Globus pallidus (tissue), 1 donor: ENCODE data around the gene CAPZA2.
A peak's percentile ranks its signal among the peaks of the same experiment; 100 is the strongest.
"Not testable (repeated sequence)": the region's sequence is repeated elsewhere in the genome, so short reads cannot be mapped to it uniquely, and the experiment has no call there.

Experiments used
- DNase-seq: peaks from one replicate; pipeline ENCODE4 v3.0.0-alpha.2; 2015; ENCODE audit warnings: low spot score

CAPZA2 gene

DNA sequence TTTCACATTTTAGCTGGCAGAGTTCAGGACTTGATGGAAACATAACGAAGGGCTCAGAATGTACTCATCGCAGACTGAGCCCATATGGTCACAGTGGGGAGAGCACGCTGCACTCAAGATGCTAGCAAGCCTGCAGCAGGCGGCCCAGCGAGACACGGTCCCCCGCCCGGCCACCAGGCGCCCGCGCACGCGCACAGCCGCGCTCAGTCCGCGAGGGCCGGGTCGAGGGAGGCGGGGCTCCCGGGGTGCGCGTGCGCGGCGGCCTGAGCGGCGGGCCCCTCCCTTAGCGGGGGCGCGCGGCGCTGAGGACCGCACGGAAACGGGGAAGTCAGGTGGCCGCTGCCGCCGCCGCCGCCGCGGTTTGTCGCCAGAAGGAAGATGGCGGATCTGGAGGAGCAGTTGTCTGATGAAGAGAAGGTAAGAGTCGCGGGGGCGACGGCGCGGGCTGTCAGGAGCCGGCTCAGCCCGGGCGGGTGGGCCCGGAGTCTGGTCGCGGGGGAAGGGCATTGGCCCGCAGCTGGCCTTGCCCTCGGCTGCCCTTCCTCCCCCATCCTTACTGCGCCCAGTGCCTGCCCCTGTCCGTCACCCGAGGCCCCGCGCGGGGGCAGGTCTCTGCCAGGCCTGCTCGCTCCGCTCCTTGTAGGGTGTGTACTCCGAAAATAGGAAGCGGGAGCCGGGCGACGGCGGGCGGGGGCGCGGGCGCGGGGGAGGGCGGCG is at the start of gene CAPZA2:
CAPZA2 (plus strand) TSS at position 354 of the 717 bp plus-strand sequence; CDS start at position 379, 25 bp downstream.
- DNase-seq = peak; percentile 88

DNA sequence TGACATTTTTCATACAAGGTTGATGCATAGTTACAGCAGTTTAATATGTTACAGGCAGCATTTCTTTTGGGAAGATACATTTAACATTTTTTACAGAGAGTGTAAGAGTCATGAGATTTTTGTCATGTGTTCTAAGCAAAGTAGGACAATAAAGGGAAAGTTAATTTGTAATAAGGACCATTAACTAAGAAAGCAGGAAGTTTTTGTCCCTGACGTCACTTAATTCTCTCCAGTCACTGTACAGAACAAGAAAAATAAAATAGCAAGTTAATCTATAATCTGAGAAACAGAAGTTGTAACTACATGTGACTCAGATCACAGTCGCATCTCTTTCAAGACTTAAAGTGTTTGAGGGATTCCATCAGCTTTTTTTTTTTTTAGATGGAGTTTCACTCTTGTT is 49.5 kb upstream of the CAPZA2 start:
- no peak for DNase-seq

DNA sequence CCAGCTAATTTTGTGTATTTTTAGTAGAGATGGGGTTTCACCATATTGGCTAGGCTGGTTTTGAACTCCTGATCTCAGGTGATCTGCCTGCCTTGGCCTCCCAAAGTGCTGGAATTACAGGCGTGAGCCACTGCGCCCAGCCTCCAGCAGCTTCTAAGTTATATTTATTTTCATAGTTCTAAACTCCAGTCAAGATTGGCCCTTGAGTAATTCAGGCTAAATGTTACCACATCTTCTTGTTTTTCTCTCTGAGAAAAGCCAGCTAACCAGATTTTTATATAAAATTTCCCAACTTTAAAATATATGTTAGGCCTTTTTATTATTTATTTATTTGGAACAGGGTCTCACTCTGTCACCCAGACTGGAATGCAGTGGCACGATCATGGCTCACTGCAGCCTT is 49.0 kb upstream of the CAPZA2 start:
- not testable (repeated sequence) for DNase-seq

DNA sequence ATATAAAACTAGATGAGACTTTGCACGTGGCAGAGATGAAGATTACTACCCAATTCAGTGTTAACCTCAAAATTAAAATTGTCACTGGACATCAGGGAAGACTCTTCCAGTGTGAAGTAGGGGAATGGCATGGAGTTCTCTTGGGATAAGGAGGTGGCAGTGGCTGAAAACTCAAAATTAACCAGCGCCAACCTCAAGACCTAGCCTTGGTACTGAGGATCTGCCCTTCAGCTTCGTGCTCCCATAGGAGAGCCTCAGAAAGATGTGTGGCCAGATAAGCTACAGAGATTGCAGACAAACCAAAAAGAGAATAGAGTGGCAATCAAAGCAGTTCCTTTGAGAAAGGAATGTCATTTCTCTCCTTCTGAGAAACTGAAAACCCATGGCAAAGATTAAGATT is 47.3 kb upstream of the CAPZA2 start:
- DNase-seq = no peak

DNA sequence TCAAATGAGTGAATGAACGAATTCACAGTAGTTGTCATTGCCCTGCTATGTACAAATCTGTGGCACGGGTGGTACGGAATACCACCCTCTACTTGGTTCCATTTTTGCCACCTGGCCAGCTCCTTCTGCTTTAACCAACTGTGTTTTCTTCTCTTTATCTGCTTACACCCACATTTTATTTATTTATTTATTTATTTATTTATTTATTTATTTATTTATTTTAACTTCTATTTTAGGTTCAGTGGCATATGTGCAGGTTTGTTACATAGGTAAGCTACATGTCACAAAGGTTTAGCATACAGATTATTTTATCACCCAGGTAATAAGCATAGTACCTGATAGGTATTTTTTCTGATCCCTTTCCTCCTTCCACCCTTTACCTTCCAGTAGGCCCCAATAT is 42.2 kb upstream of the CAPZA2 start:
- DNase-seq = no peak

DNA sequence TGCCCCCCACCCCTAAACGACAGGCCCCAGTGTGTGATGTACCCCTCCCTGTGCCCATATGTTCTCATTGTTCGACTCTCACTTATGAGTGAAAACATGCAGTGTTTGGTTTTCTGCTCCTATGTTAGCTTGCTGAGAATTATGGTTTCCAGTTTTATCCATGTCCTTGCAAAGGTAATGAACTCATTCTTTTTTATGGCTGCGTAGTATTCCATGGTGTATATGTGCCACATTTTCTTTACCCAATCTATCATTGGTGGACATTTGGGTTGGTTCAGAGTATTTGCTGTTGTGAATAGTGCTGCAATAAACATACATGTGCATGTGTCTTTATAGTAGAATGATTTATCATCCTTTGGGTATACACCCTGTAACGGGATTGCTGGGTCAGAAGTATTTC is 40.7 kb upstream of the CAPZA2 start:
- not testable (repeated sequence) for DNase-seq

DNA sequence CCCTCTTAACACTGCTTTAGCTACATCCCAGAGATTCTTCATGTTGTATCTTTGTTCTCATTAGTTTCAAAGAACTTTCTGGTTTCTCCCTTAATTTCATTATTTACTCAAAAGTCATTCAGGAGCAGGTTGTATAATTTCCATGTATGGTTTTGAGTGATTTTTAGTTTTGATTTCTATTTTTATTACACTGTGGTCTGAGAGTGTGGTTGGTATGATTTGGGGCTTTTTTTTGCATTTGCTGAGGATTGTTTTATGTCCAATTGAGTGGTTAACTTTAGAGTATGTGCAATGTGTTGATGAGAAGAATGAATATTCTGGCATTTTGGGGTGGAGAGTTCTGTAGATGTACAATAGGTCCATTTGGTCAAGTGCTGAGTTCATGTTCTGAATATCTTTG is 37.9 kb upstream of the CAPZA2 start:
- no peak for DNase-seq

DNA sequence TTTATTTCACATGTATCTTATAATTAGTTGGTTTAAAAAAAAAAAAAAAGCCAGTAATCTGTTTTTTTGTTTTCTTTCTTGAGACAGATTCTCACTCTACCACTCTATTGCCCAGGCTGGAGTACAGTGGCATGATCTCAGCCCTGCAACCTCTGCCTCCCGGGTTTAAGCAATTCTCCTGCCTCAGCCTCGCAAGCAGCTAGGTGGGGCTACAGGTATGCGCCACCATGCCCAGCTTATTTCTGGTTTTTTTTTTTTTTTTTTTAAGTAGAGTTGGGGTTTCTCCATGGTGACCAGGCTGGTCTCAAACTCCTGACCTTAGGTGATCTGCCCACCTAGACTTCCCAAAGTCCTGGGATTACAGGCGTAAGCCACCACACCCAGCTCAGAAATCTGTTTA is 34.1 kb upstream of the CAPZA2 start:
- no peak for DNase-seq

DNA sequence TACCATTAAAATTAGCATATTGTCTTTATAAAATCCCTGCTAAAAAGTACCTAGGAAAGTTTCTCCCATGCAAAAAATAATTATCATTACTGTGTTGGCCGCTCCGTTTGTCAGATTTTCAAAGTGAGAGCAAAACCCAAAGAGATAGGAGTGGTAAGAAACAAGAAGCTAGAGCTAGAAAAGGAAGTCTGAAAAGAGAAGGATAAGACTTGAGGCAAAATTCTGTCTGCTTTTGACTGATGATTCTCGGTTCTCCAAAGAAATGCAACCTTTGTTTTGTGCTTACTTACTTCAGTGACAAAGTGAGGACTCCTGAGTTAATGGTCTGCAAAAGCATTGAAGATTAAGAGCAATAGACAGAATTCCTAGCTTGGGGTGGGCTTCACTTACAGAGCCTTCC is 33.3 kb upstream of the CAPZA2 start:
- no peak for DNase-seq

DNA sequence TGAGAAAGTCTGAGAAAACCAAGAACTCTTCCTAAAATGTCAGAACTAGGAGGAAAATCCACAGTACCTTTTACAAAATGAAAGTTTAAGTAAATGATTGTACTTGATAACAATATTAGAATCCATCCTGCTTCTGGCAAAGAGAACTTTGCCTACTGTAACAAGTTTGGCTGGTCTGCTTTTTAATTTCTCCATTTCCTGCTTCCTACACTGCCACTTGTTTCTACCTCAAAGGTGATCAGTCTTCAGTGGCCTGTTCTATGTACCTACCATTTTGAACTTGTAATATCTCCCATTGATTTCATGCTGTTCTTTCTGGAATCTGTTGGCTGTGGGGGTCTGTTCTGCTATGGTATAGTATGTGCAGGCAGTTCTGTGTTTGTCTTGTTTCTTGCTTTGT is 32.9 kb upstream of the CAPZA2 start:
- DNase-seq = no peak

DNA sequence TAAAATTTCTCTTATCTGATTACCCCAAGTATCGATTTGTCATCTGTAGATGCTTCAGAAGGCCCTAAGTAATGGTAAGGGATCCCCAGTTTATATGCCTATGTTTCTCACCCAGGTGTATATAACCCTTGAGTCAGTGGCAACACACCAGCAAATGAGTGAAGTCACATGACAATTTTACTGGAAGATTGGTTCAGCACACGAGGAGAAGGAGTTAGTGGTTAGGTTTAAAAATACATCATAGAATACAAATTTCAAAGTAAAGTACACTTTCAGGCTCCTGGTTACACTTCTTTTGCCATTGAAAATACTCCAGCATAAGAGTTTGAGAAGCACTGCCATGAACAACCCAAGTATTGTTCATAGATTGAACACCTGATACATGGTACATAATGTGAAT is 29.7 kb upstream of the CAPZA2 start:
- no peak for DNase-seq

DNA sequence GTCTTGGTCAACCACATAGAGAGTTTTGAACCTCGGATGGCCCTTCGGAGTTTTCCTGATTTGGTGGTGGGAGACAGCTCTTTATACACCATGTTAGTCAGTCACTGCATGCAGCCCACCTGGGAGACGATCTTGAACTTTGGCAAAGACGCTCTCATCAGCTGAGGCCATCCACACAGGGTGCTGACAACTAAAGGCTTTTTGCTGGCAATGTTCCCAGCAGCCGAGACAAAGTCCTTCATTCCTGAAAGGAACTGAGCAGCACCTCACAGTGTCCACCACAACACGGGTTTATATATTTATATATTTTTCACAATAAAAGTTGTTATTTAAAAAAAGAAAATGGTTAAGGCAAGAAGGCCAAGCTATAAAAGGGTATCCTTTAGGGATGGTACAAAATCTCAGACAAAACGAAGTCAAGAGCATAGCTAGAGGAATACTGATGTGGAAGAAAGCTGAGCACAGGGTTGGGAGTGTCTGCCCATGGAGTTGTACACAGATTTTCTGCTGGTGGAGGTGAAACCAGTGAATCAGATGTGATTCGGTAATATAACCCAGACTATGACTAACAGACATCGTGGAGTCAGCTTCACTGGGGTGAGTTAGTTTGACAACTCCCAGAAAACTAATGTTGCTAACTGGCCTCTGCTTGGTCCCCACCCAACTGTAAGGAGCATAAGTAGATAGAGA is 27.4 kb upstream of the CAPZA2 start:
- no peak for DNase-seq

DNA sequence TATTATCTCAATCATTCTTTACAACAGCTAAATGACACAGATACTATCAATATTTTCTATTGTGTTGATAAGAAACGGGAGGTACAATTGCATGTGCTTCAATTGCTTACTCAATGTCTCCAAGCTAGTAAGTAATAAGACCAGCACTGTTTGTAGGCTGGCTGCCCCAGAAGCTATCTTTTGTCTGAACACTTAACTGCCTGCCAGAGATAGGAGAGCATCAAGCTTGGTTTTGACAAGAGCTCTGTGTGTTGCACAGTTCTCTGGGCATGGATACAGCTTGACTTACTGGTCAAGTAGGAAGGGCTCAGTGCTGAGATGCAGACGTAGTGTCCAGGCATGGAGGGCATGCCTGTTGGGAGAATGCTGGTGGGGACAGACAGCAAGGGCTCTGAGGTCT is 26.3 kb upstream of the CAPZA2 start:
- peak; percentile 7 for DNase-seq

DNA sequence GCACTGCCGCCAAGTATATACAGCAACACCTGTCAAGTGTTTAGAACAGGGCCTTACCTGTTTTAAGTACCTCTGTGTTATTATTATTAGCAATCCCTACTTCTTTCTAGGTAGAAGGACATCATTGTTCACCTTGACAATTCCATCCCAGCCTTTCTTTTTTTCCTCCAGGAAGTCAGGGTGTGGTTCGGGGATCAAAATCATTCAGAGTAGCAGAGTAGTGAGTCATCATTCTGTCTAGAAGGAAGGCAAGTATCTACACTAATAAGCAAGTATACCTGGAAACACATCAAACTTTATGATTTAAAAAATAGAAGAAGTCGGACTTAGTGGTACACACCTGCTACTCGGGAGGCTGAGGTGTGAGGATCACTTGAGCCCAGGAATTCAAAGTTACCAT is 25.5 kb upstream of the CAPZA2 start:
- no peak for DNase-seq

DNA sequence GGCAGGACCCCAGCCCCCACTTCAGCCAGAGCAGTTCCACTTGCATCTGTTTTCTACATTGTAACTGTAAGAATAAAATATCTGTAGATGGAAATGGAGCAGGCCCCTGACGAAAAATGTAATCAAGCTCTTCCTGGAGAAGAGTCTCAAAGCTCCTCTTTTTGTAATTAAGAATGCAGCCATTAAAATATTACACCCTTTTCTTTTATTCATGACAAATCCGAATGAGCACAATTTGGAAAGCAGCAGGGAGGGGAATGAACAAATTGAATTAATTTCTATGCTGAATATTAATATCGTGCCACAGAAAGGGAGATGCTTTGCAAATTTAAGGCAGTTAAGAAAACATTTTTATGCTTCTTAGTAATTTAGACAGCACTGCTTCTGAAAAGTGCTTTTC is 24.8 kb upstream of the CAPZA2 start:
- DNase-seq = no peak

DNA sequence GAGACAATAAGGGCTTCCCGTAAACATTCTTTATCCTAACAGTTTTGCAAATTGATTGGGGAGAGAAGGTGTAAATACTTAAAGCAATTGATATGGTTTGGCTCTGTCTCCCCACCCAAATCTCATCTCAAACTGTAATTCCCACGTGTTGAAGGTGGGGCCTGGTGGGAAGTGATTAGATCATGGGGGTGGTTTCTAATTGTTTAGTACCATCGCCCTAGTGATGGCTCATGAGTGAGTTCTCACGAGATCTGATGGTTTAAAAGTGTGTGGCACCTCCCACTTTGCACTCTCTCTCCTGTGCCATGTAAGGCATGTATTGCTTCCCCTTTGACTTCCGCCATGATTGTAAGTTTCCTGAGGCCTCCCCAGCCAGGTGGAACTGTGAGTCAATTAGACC is 22.1 kb upstream of the CAPZA2 start:
- no peak for DNase-seq

DNA sequence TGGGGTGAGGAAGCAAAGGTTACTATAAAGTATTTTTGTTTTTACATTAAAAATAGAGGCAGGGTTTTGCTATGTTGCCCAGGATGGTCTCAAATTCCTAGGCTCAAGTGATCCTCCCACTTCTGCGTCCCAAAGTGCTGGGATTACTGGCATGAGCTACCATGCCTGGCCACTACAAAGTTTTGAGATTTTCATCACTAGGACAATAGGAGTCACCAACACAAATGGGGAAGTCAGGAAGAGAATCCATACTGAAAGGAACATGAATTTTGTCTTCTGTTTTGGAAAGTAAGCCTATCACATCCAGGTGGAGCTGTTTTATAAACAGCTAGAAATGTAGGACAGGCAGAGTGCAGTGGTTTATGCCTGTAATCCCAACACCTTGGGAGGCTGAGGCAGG is 20.0 kb upstream of the CAPZA2 start:
- no peak for DNase-seq

DNA sequence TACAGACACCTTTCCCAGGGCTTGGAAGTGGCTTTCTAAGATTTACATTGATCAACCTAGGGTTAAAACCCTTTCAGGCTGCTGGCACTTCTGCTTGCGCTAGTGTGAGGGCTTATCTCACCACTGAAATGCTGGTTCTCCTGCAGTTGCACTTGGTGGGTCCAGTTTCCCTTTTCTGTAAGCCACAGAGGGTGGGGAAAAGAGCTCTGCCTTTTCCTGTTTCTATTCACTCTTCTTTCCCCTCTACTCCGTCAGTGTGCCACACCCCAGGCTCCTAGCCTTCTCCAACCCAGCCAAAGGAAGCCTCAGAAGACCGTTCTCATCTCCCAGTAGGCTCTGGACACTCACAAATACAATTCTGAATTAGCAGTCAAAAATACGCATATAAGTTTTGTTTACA is 19.0 kb upstream of the CAPZA2 start:
- peak; percentile 13 for DNase-seq

DNA sequence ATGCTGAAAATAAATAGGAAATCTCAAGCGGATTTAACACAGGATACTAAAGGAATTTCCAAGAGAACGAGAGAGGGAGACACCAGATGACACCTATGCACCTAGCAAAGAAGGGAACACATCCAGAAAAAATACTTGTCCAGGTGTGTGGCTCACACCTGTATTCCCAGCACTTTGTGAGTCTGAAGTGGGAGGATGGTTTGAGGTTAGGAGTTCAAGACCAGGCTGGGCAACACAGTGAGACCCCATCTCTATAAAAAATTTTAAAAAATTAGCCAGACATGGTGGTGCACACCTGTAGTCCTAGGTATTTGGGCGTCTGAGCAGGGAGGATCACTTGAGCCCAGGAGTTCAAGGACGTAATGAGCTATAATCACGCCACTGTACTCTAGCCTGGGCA is 11.2 kb upstream of the CAPZA2 start:
- no peak for DNase-seq

DNA sequence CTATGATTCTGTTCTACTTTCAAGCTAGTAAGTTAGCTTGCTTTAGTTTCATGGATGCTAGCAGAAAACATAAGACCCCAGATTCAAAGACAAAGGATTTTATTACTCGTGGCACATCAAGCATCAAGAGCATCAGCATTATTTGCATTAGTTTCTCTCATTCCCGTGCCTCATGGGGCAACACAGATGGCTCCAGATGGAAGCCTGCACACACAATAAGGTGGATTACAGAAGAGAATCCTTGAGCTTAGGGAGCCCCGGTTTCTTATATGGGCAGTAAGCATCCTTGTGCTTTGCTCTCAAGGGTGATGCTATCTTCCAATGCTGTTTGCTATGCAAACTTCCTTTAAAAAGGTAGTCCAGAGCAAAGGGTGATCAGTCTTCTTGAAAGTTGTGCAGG is 10.7 kb upstream of the CAPZA2 start:
- no peak for DNase-seq

DNA sequence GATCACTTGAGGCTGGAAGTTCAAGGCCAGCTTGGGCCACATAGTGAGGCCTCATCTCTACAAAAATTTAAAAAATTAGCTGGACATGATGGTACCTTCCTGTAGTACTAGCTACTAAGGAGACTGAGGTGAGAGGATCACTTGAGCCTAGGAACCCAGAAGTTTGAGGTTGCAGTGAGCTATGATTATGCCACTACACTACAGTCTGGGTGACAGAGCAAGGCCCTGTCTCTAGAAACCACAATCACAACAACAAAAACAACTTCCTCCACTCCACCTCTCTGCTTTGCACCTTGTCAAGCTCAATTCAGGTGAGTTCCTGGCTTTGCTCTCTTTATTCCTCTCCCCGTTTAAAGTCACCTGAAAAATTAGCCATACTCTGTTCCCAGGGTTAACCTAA is 8.3 kb upstream of the CAPZA2 start:
- no peak for DNase-seq

DNA sequence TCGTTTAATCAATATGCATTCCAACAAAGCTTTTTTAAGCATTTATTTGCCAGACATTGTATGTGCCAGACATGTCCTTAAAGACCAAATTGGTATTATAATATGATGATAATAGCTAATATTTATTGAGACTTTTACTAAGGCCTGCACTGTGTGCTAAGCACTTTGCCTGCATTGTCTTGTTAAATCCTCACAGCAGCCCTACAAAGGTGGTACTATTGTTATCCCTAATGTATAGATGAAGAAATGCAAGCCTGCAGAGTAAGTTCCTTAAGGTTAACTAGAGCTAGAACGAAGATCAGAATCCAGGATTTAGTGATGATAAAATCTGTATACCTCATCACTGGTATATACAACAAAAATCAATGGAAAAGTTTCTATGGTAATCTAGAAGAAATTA is 5.3 kb upstream of the CAPZA2 start:
- no peak for DNase-seq

DNA sequence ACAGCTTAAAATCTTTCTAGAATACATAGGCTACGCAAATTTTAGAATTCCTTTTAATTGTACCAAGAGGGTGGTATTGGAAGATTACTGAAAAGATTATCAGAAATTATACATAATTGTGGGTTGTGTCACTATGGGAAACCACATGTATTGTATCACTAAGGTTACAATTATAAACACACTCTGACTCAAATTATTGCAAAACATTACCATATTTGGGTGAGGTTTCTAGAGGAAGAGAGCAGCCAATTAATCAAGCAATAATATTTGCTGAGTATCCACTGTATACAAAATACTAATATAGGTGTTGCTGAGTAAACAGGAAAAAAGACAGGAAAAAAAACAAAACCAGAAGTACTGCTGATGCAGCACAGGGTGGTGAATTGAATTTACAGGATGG is 3.1 kb upstream of the CAPZA2 start:
- no peak for DNase-seq

DNA sequence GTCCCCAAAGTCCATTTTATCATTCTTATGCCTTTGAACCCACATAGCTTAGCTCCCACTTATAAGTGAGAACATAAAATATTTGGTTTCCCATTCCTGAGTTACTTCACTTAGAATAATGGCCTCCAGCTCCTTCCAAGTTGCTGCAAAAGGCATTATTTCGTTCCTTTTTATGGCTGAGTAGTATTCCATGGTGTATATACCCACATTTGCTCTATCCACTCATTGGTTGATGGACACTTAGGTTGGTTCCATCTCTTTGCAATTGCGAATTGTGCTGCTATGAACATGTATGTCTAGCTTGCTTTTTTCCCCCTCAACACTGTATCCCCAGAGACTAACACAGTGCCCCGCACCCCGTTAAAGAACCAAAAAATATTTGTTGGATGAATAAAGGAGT is 670 bp upstream of the CAPZA2 start:
- no peak for DNase-seq
